HG02571 (cell line): Measurements from ENCODE around the gene ACLY.
"Not testable (repeated sequence)": the region's sequence is repeated elsewhere in the genome, so short reads cannot be mapped to it uniquely, and the experiment has no call there.

ENCODE experiments used
- ATAC-seq: cut with Tn5 transposase; IDR thresholded peaks from one replicate; pipeline ENCODE4 v1.9.1; 2021; ENCODE audit warnings: mild to moderate bottlenecking, moderate library complexity; ENCODE audit not compliant: unreplicated experiment

Gene ACLY

DNA sequence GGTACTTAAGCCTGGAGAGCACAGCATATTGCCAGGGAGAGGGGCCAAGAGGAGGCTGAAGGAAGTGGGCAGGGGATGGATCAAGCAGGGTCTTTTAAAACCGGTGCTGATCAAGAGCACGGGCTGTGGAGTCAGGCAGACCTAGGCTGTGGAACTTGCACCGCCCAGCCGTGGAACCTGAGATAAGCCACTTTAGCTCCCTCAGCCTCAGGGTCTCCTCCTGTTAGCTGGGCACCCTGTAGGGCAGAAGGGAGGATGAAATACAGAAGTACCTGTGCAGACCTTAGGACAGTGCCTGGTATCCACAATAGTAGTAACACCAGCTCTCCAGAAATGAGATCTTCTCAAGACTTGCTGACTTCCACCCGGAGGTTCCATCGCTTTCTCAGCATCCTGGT is 20.9 kb upstream of the ACLY start:
- no peak for ATAC-seq

DNA sequence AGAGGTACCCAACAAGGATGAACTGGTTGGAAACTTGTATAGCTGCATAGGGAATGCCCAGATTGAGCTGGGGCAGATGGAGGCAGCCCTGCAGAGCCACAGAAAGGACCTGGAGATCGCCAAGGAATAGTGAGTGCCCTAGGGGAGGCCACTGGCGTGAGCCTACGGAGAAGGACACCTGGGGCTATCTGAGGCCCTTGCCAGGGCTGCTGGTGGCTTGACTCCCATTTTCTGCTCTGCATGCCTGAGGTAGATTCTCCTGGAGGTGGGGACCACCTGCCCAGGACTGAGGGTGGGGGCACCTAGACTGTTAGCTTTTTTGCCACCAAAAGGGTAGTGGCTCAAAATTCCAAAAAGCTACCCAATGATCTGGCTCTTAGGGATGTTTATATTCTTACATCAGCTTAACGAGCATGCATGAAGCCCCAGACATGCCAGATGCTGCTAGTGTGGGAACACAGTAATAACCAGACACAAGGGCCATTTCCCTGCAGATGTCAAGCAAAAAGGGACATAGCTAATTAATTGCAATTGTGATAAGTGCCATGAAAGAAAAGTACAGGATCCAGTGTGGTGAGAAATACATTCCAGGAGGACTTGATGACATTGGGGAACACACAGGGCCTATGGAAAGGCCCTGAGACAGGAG is 20.4 kb upstream of the ACLY start:
- no peak for ATAC-seq

DNA sequence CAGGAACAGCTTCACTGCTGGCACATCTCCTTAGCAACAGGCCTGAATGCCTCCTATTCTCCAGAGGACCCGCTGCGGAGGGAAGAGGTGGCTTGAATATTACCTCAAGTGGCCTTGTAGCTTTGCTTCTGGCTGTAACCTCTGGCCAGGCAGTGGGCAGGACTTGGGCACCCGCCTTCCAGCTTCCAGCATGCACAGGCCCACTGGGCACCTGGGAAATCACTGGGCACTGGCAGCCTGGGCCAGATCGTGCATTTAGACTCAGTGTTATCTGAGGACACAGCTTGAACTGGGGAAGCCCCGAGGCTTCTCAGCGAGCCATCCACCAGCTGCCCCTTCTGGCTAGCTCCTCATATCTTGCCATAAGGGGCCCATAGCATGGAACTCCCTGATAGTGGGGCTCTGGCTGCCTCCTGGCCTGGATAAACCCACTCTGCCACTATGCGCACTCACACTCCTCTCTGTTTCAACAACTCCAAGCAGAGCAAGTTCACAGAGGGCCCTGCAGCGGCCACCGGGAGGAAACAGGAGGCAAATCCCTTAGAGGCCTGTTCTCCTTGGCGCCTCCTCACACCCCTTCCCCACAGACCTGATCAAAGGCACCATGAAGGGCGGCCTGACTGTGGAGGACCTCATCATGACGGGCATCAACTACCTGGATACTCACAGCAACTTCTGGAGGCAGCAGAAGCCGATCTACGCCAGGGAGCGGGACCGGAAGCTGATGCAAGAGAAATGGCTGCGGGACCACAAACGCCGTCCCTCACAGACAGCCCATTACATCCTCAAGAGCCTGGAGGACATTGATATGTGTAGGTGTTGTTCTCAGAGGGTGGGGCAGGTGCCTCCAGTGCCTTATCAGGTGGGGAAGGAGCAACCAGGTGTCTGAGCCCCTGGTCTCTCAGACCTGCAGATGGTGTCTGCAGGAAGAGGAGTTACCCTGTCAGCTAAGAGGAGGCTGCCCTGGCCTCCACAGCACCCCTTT is 19.5 kb upstream of the ACLY start:
- ATAC-seq = no peak

DNA sequence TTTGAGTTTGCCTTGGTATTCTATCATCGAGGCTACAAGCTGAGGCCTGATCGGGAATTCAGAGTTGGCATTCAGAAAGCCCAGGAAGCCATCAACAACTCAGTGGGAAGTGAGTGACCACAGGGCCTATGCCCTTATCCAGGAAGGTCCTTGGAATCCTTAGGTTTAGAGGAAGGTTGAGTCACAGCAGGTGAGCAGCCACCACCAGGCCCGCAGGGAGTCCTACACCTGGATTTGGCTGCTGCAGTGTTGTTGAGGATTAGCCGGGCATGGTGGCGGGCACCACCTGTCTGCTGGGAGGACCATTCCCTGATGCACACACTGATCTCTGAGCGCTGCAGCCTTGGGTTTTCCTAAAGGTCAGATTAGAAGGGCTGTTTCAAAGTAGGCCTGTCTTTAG is 16.9 kb upstream of the ACLY start:
- ATAC-seq = no peak

DNA sequence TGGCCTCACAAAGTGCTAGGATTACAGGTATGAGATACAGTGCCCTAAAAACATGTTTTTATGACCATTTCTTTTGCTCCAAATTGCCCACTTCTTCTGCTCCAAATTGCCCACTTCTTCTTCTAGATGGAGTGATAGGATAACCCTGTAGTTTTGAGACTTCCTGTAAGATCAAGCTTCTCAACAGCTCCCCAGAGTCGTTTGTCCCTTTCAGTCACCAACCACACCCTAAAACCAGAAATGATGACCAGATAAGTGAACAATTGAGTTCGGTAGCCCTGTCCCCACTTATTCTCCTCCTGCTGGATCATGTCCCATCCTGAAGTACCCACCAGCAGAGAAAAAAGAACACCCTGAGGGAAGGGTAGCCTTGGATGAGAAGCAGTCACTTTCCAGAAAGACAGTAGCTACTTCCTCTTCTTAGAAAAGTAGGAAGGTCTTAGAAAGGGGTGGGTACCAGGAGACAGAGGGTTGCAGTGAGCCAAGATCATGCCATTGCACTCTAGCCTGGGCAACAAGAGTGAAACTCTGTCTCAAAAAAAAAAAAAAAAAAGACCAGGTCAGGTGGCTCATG is 14.2 kb upstream of the ACLY start:
- ATAC-seq = no peak

DNA sequence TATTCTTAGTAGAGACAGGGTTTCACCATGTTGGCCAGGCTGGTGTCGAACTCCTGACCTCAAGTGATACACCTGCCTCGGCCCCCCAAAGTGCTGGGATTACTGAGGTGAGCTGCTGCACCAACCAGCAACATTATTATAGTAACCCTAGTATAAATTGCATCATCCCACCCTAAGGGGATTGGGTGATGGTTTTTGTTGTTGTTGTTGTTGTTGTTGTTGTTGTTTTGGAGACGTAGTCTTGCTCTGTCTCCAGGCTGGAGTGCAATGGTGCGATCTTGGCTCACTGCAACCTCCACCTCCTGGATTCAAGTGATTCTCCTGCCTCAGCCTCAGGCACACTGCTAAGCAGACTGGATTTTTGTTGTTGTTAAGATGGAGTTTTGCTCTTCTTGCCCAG is 13.0 kb upstream of the ACLY start:
- not testable (repeated sequence) for ATAC-seq

DNA sequence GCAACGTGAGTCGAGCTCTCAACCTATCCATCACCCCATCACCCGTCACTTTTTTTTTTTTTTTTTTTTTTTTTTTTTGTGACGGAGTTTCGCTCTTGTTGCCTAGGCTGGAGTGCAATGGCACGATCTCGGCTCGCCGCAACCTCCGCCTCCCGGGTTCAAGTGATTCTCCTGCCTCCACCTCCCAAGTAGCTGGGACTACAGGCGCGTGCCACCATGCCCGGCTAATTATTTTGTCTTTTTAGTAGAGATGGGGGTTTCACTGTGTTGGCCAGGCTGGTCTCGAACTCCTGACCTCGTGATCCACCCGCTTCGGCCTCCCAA is 12.0 kb upstream of the ACLY start:
- ATAC-seq = not testable (repeated sequence)

DNA sequence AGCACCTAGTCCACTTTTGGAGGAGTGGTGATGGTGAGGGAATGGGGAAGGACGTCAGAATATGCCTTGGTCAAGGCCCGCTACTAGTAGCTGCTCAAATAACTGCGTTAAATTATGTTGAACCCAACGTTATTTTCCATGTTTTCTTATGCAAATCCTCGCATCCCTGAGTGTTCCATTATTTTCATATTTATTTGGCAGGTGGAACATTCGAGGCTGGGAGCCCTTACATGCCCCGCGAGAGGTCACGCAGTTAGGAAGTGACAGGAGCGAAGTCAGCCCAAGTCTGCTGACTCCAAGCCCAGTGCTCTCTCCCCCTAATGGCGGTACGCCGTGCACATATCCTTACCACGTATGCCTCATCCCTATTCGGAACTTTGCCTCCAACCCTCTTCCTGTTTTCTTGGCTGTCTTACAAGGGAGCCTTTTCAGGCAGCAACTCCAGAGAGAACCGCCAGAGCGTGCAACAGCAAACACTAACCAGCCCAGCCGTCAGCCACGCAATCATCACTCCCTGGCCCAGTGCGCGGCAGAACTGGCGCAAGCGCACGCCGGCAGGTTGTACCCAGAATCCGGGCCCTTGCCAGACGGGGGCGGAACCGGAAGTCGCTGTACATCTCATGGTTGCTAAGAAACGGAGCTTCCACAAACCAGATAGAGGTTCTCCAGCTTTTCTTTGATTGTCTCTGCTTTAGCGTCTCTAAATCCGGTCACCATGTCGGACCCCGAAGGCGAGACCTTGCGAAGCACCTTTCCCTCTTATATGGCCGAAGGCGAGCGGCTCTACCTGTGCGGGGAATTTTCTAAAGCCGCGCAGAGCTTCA is 11.5 kb upstream of the ACLY start, which contains the start of gene ODAD4:
Gene ODAD4 (plus strand): TSS at position 609 of the 824 bp plus-strand sequence. CDS start 107 bp downstream, at position 716.
- ATAC-seq = peak; percentile 95

DNA sequence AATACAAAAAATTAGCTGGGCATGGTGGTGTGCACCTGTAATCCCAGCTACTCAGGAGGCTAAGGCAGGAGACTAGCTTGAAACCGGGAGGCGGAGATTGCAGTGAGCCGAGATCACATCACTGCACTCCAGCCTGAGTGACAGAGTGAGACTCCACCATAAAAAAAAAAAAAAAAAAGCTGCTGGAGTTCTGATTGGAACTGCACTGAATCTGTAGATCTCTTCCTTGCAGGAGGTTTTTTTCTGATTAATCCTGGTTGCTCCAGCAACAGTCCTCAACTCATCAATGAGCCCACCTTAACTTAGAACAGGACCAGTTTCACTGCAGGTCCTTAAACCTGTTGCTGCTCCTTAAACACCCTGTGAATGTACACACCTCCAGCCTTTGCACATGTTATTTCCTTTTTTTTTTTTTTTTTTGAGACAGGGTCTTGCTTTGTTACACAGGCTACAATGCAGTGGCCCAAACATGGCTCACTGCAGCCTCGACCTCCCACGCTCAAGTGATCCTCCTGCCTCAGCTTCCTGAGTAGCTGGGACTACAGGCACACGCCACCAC is 10.0 kb upstream of the ACLY start:
- no peak for ATAC-seq

DNA sequence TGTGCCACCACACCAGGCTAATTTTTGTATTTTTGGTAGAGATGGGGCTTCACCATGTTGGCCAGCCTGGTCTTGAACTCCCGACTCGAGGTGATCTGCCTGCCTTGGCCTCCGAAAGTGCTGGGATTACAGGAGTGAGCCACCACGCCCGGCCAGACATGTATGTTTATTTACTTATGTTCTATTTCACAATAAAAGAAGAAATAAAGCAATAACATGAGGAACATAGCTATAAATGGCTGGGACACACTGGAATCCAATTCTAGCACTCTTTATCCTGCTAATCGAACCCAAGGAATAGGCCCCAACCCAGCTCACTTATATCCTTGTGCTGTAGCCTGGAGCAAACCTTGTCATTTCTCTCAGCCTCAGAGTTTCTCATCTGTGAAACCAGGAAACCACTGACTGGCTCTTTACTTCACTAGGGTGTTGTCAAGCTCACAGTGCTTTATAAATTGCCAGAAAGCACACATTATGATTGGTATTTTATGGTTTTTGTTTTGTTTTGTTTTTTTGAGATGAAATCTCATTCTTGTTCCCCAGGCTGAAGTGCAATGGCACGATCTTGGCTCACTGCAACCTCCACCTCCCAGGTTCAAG is 7.3 kb upstream of the ACLY start:
- no peak for ATAC-seq

DNA sequence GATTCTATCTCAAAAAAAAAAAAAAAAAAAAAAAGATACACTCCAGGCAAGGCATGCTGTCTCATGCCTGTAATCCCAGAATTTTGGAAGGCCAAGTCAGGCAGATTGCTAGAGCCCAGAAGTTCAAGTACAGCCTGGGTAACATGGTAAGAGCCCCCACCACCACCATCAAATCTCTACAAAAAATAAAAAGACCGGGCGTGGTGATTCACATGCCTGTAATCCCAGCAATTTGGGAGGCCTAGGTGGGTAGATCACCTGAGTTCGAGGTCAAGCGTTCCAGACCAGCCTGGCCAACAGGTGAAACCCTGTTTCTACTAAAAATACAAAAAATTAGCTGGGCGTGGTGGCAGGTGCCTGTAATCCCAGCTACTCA is 1.8 kb upstream of the ACLY start:
- ATAC-seq = no peak

DNA sequence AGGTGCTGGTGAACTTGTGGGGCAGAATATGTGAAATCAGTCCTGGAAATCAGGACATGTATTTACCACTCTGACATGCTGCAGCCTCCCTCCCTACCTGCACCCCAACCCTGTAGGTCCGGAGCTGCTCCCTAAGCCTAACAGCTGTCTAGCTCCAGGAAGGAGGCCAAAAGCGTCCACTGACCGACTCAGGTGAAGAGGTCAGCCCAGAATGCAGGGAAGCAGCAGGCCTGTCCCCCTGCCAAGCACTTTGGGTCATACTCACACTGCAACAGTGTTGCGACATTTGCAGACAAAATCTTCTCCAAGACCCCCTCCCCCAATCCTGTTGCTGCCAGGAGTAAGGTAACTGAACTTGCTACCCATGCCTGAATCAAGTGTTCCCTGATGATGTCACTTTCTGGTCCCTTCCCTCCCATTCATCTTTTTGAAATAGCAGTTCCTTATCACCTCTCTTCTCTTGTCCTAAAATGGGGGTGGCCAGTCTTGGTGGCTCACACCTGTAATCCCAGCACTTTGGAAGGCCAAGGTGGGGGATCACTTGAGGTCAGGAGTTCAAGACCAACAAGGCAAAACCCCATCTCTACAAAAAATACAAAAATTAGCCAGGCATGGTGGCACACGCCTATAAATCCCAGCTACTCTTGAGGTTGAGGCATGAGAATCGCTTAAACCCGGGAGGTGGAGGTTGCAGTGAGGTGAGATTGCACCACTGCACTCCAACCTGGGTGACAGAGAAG is 1.3 kb upstream of the ACLY start:
- ATAC-seq = no peak

DNA sequence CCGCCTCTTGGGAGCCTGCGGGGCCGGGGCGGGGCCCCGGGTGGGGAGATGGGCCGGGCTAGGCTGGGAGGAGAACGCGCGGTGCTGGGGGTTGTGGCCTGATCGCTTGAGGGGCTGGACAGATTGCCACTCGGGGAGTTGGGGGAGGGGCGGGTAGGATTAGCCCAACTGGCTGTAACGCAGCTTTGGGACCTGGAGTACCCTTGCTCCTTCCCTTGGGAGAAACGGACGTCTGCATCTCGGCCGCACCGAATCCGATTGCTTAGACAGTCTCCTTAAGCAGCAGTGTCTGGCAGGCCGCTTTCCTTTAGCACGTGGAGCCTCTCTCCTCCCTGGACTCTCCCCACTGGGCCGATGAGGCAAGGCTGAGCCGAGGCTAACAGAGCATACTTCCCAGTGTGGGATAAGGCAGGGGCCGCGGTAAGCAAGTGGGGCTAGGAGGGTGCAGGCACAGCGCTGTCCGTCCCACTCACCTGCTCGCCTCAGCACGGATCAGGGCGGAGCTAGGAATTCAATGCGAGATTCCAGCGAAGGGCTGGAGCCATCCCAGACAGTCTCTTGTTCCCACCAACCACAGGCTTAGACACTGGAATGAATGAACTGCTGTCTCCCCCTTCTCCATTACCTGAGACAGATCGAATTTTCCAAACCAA is 540 bp upstream of the ACLY start:
- peak; percentile 13 for ATAC-seq

DNA sequence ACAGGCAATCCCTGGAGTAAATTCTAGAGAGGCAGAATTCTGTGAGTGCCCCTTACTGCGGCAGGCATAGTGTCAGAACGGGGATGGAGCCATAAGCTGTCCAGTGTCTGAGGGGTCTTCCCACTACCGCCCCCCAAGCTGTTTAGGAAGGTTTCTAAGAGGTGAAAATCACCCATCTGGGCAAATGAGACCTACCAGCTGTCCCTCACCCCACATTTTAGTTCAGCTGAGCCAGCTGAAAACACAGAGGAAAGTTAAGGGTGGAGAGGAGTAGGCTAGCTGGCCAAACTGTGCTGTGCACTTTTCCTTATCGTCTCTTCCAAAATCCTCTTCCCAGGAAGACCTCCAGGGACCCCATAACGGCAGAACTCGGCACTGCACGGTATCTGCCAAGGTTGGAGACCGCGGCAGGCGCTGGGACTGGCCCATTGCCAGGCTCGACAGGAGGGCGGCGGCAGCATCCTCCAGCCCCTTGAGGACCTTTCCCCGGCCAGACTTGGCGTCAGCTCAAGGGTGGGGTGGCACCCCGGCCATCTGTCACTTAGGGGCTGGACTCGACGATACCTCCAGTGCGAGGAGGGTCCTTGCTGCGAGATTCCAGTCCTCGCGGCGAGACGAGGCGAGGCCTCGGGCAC is 955 bp downstream of the ACLY start:
- no peak for ATAC-seq

DNA sequence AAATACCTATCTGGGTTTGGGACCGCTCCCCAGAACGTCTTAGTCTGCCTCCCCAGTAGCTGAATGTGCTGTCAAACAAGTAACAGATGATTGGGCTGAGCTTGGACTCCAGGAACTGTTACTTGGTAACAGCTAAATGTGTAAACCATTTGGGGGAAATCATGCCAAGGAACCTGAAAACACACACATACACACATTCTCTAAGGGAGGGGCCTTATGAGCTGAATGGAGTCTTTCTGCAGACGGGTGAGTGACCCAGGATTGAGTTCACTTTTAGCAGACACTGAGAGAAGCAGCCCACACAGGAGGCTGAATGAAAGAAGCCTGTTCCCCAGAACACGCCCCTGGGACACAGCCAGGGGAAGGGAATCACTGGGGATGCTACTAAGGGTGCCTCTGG is 1.6 kb downstream of the ACLY start:
- no peak for ATAC-seq

DNA sequence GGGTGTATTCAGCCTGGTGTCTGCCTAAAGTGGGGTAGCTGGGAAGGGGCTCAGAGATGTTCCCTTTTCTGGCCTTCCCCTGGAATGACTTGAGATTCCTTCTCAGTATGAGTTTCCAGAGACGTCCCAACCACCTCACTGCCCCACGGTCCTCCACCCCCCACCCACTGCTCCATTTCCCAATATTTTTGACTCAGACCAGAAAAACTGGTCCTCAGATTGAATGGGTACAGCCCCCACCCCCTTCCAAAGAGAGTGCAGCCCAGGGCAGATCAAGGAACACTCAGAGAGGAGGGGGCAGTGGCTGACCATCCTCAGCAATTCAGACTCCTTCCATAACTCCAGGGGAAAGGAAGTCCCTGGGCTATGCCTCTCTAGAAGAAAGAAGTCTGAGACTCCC is 3.2 kb downstream of the ACLY start:
- no peak for ATAC-seq

DNA sequence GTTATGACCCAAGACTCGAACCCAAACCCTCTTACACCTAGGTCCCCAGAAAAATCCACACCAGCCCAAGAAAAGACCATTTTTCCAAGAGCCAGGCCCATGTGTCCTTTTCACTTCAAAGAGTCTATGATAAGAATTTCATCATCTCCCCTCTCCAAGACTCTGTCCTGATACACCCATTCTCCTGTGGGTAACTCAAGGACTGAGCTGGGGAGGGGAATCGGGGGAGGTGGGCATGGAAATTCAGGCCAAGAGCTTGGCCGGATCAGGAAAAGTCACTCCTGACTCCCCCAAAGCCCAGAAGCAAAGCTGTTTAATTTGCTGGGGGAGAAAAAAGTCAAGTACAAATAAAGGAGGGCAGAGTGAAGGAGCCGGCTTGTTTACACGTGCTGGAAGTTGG is 3.7 kb downstream of the ACLY start:
- ATAC-seq = no peak

DNA sequence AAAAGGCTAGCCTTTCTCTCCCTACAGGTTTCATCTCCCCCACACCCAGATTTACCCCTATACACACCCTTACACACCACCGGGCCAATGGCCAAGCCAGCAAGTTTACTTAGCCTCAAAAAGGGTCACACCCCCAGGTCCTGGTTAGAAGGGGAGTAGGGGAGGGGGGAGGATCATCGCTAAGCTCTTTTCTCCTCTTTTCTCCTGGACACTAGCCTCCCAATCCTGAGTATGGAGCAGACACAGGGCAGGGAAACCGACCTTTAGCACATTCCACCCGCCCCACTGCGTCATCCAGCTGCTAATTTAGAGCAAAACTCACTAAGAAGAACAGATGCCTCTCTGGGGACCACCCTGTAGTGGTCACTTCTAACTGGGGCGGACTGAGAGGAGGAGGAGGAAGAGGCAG is 4.4 kb downstream of the ACLY start:
- no peak for ATAC-seq

DNA sequence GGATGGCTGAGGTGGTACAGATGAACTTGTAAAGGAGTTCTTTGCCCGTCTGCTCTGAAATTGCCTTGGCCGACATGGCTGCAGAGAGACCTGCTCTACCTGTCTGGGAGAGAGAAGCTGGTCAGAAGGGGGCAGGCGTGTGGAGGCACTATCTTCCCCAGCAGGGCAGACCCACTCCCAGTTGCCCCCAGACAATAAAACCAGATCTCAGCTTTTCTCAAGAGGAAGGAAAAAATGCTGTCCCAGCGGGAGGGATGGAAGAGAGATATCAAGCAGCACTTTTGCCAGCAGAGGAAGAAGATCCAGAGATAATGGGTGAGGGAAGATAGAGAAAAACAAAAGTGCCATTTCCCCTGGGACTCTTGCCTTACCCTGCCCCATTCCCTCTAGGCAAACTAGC is 5.0 kb downstream of the ACLY start:
- ATAC-seq = no peak
